ENCODE measurements around the gene TRUB2.
"Not testable (repeated sequence)": the region's sequence is repeated elsewhere in the genome, so short reads cannot be mapped to it uniquely, and the experiment has no call there.

Gene TRUB2

GRCh38 chr9:128298535-128299482 lies 23.4 kb downstream of the TRUB2 start:
- DNase-seq (ENCODE audit: low read depth, low spot score) = peak; percentile 90

- DNase-seq (ENCODE audit: low read depth, low spot score) = no peak
Observed at GRCh38 chr9:128297221-128297773, 24.9 kb downstream of the TRUB2 start.

- DNase-seq (ENCODE audit: low read depth, low spot score) = no peak
Observed at GRCh38 chr9:128296340-128297220, 25.7 kb downstream of the TRUB2 start.

GRCh38 chr9:128294142-128294541 lies 28.1 kb downstream of the TRUB2 start:
- DNase-seq (ENCODE audit: low read depth, low spot score) = no peak

- DNase-seq (ENCODE audit: low read depth, low spot score) = no peak
Observed at GRCh38 chr9:128293091-128293490, 29.2 kb downstream of the TRUB2 start.

GRCh38 chr9:128292009-128292408 lies 30.2 kb downstream of the TRUB2 start:
- no peak for DNase-seq (ENCODE audit: low read depth, low spot score)

GRCh38 chr9:128288273-128289004 lies 33.8 kb downstream of the TRUB2 start:
- peak; percentile 75 for DNase-seq (ENCODE audit: low read depth, low spot score)

- DNase-seq (ENCODE audit: low read depth, low spot score) = no peak
Observed at GRCh38 chr9:128286440-128286839, 35.8 kb downstream of the TRUB2 start.

- no peak for DNase-seq (ENCODE audit: low read depth, low spot score)
Observed at GRCh38 chr9:128285033-128285784, 37.0 kb downstream of the TRUB2 start.

- DNase-seq (ENCODE audit: low read depth, low spot score) = no peak
Observed at GRCh38 chr9:128282500-128282899, 39.7 kb downstream of the TRUB2 start.

- DNase-seq (ENCODE audit: low read depth, low spot score) = no peak
Observed at GRCh38 chr9:128280084-128280622, 42.1 kb downstream of the TRUB2 start.

GRCh38 chr9:128279088-128280073 lies 42.9 kb downstream of the TRUB2 start:
- not testable (repeated sequence) for DNase-seq (ENCODE audit: low read depth, low spot score)

- peak; percentile 44 for DNase-seq (ENCODE audit: low read depth, low spot score)
Observed at GRCh38 chr9:128276574-128277270, 45.5 kb downstream of the TRUB2 start.

- peak; percentile 100 for DNase-seq (ENCODE audit: low read depth, low spot score)
Observed at GRCh38 chr9:128276008-128276573, 46.2 kb downstream of the TRUB2 start, which contains the start of gene SWI5. Gene SWI5 (plus strand): TSS chr9:128276276.

- DNase-seq (ENCODE audit: low read depth, low spot score) = peak; percentile 62
Observed at GRCh38 chr9:128275198-128276007, 46.8 kb downstream of the TRUB2 start, which contains the start of gene GOLGA2. Gene GOLGA2 (minus strand): TSS chr9:128276007. CDS start chr9:128275976, 31 bp downstream.

- no peak for DNase-seq (ENCODE audit: low read depth, low spot score)
Observed at GRCh38 chr9:128274245-128274644, 48.0 kb downstream of the TRUB2 start.

- DNase-seq (ENCODE audit: low read depth, low spot score) = no peak
Observed at GRCh38 chr9:128271512-128271911, 50.7 kb downstream of the TRUB2 start.
